Common myeloid progenitor, CD34-positive (primary cell): ENCODE data around the gene TRERF1.

ENCODE experiments used
- CTCF ChIA-PET: fragments of 350-600 bp; sonication (Branson Sonifier 250); formaldehyde crosslinking; loops from one replicate; lab custom pipeline; 2021; ENCODE audit warnings: antibody characterized with exemption; lab: Charles Lee
- POLR2A ChIA-PET: fragments of 350-600 bp; sonication (Branson Sonifier 250); formaldehyde crosslinking; loops from one replicate; lab custom pipeline; 2021; ENCODE audit warnings: antibody characterized with exemption; lab: Charles Lee
- DNase-seq, 3 donors: peaks; one replicate each; pipeline versions ENCODE4 v3.0.0 to v3.0.0-alpha.2; 2013
- H3K27ac ChIP-seq, 2 experiments: 1 replicate in 1 of 2; 2 replicates in 1 of 2; pipeline ENCODE4 v1.7.0; 2013; ENCODE audit warnings: inconsistent platforms in 2 of 2, low read length in 2 of 2, mild to moderate bottlenecking in 2 of 2, low read depth in 1 of 2, moderate library complexity in 1 of 2; ENCODE audit not compliant: severe bottlenecking in 2 of 2, insufficient read depth in 1 of 2, poor library complexity in 1 of 2
- H3K27me3 ChIP-seq, 5 experiments: replicated peaks in 2 of 5; 1 replicate in 3 of 5; 2 replicates in 2 of 5; pipeline versions ENCODE4 v1.6.1 to v1.7.0; 2013; ENCODE audit warnings: low read length in 4 of 5, mild to moderate bottlenecking in 2 of 5, moderate library complexity in 2 of 5, inconsistent platforms in 1 of 5; ENCODE audit not compliant: insufficient read depth in 5 of 5, control insufficient read depth in 4 of 5
- H3K36me3 ChIP-seq, 4 experiments: 1 replicate in 2 of 4; 2 replicates in 2 of 4; pipeline versions ENCODE4 v1.6.1 to v1.7.0; 2013; ENCODE audit warnings: low read length in 3 of 4, control low read depth in 1 of 4, mild to moderate bottlenecking in 1 of 4; ENCODE audit not compliant: control insufficient read depth in 4 of 4, insufficient read depth in 4 of 4
- H3K4me1 ChIP-seq, 4 experiments: 1 replicate in 3 of 4; 2 replicates in 1 of 4; pipeline versions ENCODE4 v1.6.1 to v1.7.1; 2013; ENCODE audit warnings: low read length in 3 of 4, mild to moderate bottlenecking in 3 of 4, control low read depth in 1 of 4, inconsistent platforms in 1 of 4, moderate library complexity in 1 of 4; ENCODE audit not compliant: control insufficient read depth in 4 of 4, insufficient read depth in 4 of 4; ENCODE audit errors: control extremely low read depth in 1 of 4
- H3K4me3 ChIP-seq, 7 experiments: 1 replicate in 4 of 7; 2 replicates in 3 of 7; pipeline versions ENCODE4 v1.5.1 to v1.7.0; 2013; ENCODE audit warnings: mild to moderate bottlenecking in 7 of 7, low read length in 6 of 7, moderate library complexity in 6 of 7, inconsistent platforms in 2 of 7, low read depth in 2 of 7, control low read depth in 1 of 7; ENCODE audit not compliant: insufficient read depth in 4 of 7, control insufficient read depth in 1 of 7; ENCODE audit errors: extremely low read depth in 1 of 7
- H3K9me3 ChIP-seq, 5 experiments: 1 replicate in 4 of 5; 2 replicates in 1 of 5; pipeline versions ENCODE4 v1.6.1 to v1.7.1; 2013; ENCODE audit warnings: low read length in 4 of 5, mild to moderate bottlenecking in 2 of 5, inconsistent platforms in 1 of 5, low read depth in 1 of 5, moderate library complexity in 1 of 5; ENCODE audit not compliant: control insufficient read depth in 4 of 5, insufficient read depth in 2 of 5; ENCODE audit errors: control extremely low read depth in 1 of 5
- WGBS: methylation state at CpG from one replicate; pipeline ENCODE4 v1.1.5; 2013; ENCODE audit not compliant: insufficient coverage; 5-methylcytosine and 5-hydroxymethylcytosine counted together

TRERF1 gene

GRCh38 chr6:42345696-42346416, 105.9 kb downstream of the TRERF1 start:
- DNase-seq = no peak
- Histone ChIP-seq H3K27me3 (no peaks in the 10 kb centered on the region), H3K4me3 (no peak overlapping the region), H3K36me3 (no peaks in the 10 kb centered on the region), H3K27ac (no peak overlapping the region), H3K9me3 (no peaks in the 10 kb centered on the region), H3K4me1 (no peaks in the 10 kb centered on the region)
- POLR2A ChIA-PET = no interaction called here
- CTCF ChIA-PET = no interaction called here
- WGBS = 85% methylated on average over 6 of the region's 8 CpGs

- no peak for DNase-seq
- CTCF ChIA-PET = interaction anchor here (1.0 kb wide), 1 partner anchor 22 kb away, joined by 3 read pairs; no protein-coding TSS in a partner anchor
- Histone ChIP-seq H3K27me3 (no peaks in the 10 kb centered on the region), H3K4me3 (no peak overlapping the region), H3K36me3 (no peaks in the 10 kb centered on the region), H3K9me3 (no peaks in the 10 kb centered on the region), H3K27ac (no peak overlapping the region), H3K4me1 (no peaks in the 10 kb centered on the region)
- no CpG with 5 or more reads among the region's 1 CpG for WGBS
- POLR2A ChIA-PET = no interaction called here
Measured at GRCh38 chr6:42344756-42345155, 107.0 kb downstream of the TRERF1 start.

- no peaks in the 10 kb centered on the region for H3K27me3 ChIP-seq
- H3K4me3 ChIP-seq = no peak overlapping the region
- POLR2A ChIA-PET = no interaction called here
- H3K4me1 ChIP-seq = no peaks in the 10 kb centered on the region
- H3K36me3 ChIP-seq = no peaks in the 10 kb centered on the region
- 100% methylated on average over 2 of the region's 3 CpGs for WGBS
- no peak for DNase-seq
- no peaks in the 10 kb centered on the region for H3K9me3 ChIP-seq
- CTCF ChIA-PET = no interaction called here
- no peak overlapping the region for H3K27ac ChIP-seq
Measured at GRCh38 chr6:42341771-42342553, 109.8 kb downstream of the TRERF1 start.

GRCh38 chr6:42341221-42341620, 110.5 kb downstream of the TRERF1 start:
- H3K27me3 ChIP-seq = no peaks in the 10 kb centered on the region
- CTCF ChIA-PET = no interaction called here
- WGBS = 100% methylated on average over 2 of the region's 5 CpGs
- POLR2A ChIA-PET = no interaction called here
- H3K9me3 ChIP-seq = no peaks in the 10 kb centered on the region
- DNase-seq = no peak
- no peak overlapping the region for H3K4me3 ChIP-seq
- H3K27ac ChIP-seq = no peak overlapping the region
- no peaks in the 10 kb centered on the region for H3K36me3 ChIP-seq
- H3K4me1 ChIP-seq = no peaks in the 10 kb centered on the region

GRCh38 chr6:42340511-42340910, 111.2 kb downstream of the TRERF1 start:
- ChIA-PET CTCF (no interaction called here), POLR2A (no interaction called here)
- H3K27ac ChIP-seq = no peak overlapping the region
- no peak overlapping the region for H3K4me3 ChIP-seq
- H3K27me3 ChIP-seq = no peaks in the 10 kb centered on the region
- DNase-seq = no peak
- no peaks in the 10 kb centered on the region for H3K4me1 ChIP-seq
- H3K36me3 ChIP-seq = no peaks in the 10 kb centered on the region
- WGBS = no CpG with 5 or more reads among the region's 6 CpGs
- H3K9me3 ChIP-seq = no peaks in the 10 kb centered on the region

- Histone ChIP-seq H3K27me3 (no peaks in the 10 kb centered on the region), H3K4me1 (no peaks in the 10 kb centered on the region), H3K9me3 (no peaks in the 10 kb centered on the region), H3K4me3 (no peak overlapping the region), H3K36me3 (no peaks in the 10 kb centered on the region), H3K27ac (no peak overlapping the region)
- POLR2A ChIA-PET = no interaction called here
- no peak for DNase-seq
- CTCF ChIA-PET = no interaction called here
- 100% methylated on average over 1 of the region's 2 CpGs for WGBS
Measured at GRCh38 chr6:42339991-42340401, 111.7 kb downstream of the TRERF1 start.

- Histone ChIP-seq H3K4me1 (no peaks in the 10 kb centered on the region), H3K27ac (no peak overlapping the region), H3K4me3 (no peak overlapping the region), H3K9me3 (no peaks in the 10 kb centered on the region), H3K36me3 (no peaks in the 10 kb centered on the region), H3K27me3 (no peaks in the 10 kb centered on the region)
- ChIA-PET CTCF (no interaction called here), POLR2A (no interaction called here)
- WGBS = 93% methylated on average over 5 of the region's 7 CpGs
- DNase-seq = peak in 2 of 3 donors; percentile 12 to 21
Measured at GRCh38 chr6:42338744-42339222, 112.9 kb downstream of the TRERF1 start.
